Activated CD8-positive, alpha-beta memory T cell treated with anti-CD3 and anti-CD28 coated beads for 24 hours (primary cell): Measurements from ENCODE around the gene SLC39A8.

Experiments
- DNase-seq: peaks from one replicate; pipeline ENCODE4 v3.0.0-alpha.2; 2020

SLC39A8 gene

GRCh38 chr4:102339018-102339417, 6.3 kb downstream of the SLC39A8 start:
- no peak for DNase-seq

GRCh38 chr4:102338405-102338804, 6.9 kb downstream of the SLC39A8 start:
- DNase-seq: no peak

GRCh38 chr4:102335616-102336015, 9.7 kb downstream of the SLC39A8 start:
- no peak for DNase-seq

GRCh38 chr4:102334624-102335023, 10.7 kb downstream of the SLC39A8 start:
- no peak for DNase-seq

GRCh38 chr4:102333787-102334186, 11.5 kb downstream of the SLC39A8 start:
- no peak for DNase-seq

- DNase-seq: no peak
Measured at GRCh38 chr4:102328045-102328444, 17.2 kb downstream of the SLC39A8 start.

- no peak for DNase-seq
Measured at GRCh38 chr4:102326951-102327350, 18.3 kb downstream of the SLC39A8 start.

- no peak for DNase-seq
Measured at GRCh38 chr4:102324730-102325129, 20.6 kb downstream of the SLC39A8 start.

- no peak for DNase-seq
Measured at GRCh38 chr4:102322736-102323135, 22.5 kb downstream of the SLC39A8 start.

GRCh38 chr4:102321260-102321995, 23.9 kb downstream of the SLC39A8 start:
- no peak for DNase-seq

GRCh38 chr4:102319594-102319993, 25.7 kb downstream of the SLC39A8 start:
- no peak for DNase-seq

- DNase-seq: no peak
Measured at GRCh38 chr4:102318526-102318925, 26.8 kb downstream of the SLC39A8 start.

GRCh38 chr4:102318105-102318504, 27.2 kb downstream of the SLC39A8 start:
- no peak for DNase-seq

GRCh38 chr4:102317459-102317858, 27.8 kb downstream of the SLC39A8 start:
- no peak for DNase-seq

- DNase-seq: no peak
Measured at GRCh38 chr4:102316585-102316984, 28.7 kb downstream of the SLC39A8 start.

GRCh38 chr4:102315532-102315931, 29.8 kb downstream of the SLC39A8 start:
- DNase-seq: no peak

GRCh38 chr4:102312417-102312816, 32.9 kb downstream of the SLC39A8 start:
- DNase-seq: no peak

GRCh38 chr4:102311912-102312311, 33.4 kb downstream of the SLC39A8 start:
- no peak for DNase-seq

GRCh38 chr4:102311407-102311806, 33.9 kb downstream of the SLC39A8 start:
- DNase-seq: no peak

GRCh38 chr4:102308032-102308799, 37.1 kb downstream of the SLC39A8 start:
- no peak for DNase-seq

GRCh38 chr4:102305666-102306065, 39.6 kb downstream of the SLC39A8 start:
- no peak for DNase-seq

GRCh38 chr4:102302762-102303161, 42.5 kb downstream of the SLC39A8 start:
- no peak for DNase-seq

- DNase-seq: no peak
Measured at GRCh38 chr4:102301167-102301566, 44.1 kb downstream of the SLC39A8 start.

- no peak for DNase-seq
Measured at GRCh38 chr4:102299354-102300107, 45.8 kb downstream of the SLC39A8 start.
